Iris pigment epithelial cell (primary cell): ENCODE measurements around the gene RPS6KA2.
"Not testable (repeated sequence)": the region's sequence is repeated elsewhere in the genome, so short reads cannot be mapped to it uniquely, and the experiment has no call there.

Experiments used
- DNase-seq: peaks from one replicate; pipeline ENCODE4 v3.0.0-alpha.2; 2011; ENCODE audit warnings: low read depth

Gene RPS6KA2

DNA sequence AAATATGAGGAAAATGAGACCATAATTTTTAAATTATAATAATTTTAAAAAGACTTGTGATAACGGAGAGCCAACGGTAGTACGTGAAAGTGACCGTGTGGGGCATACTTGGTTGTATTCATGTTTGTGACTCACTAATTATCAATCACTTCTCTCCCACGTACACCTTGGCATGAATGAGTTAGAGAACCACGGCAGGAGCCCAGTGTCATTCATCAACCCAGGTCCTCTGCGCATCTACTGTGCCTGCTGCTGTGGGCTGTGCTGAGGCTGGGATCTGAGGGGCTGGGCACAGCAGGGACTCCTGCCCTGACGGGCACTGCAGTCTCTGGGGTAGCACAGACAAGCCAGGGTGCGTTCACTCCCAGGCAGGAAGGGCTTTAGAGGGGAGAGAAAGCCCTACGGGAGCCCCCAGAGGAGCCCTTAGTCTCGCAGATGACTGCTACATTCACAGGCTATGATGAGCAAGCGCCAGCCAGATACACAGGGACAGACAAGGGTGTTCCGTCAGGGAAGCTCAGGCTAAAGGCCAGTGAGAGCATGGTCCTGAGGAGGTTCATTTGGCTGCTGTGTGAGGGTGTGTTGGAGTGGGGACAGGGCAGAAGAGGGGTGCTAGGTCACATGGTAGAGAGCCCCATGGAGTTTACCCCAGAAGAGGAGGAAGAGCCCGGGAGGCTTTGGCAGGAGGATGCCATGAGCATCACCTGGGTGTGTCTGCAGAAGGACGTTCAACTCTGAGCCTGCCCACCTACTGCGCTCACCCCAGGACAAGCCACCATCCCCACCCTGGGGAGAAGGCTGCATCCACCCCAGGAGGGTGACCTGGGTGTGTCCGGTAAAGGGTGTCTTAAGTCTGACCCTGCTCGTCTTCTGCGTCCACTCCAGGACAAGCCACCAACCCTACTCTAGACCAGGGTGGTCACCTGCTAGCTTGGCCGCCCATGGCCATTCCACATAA is 8.2 kb upstream of the RPS6KA2 start:
- no peak for DNase-seq

DNA sequence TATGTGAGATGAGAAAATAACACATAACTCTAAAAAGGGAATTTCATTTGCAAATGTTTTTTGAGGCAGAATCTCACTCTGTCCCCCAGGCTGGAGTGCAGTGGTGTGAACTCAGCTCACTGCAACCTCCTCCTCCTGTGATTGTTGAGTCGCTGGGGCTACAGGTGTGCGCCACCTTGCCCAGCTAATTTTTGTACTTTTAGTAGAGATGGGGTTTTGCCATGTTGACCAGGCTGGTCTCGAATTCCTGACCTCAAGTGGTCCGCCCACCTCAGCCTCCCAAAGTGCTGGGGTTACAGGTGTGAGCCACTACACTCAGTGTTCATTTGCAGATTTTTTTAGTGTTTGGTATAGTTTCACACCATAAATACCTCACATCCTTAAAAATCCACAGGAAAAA is 7.5 kb upstream of the RPS6KA2 start:
- not testable (repeated sequence) for DNase-seq

GRCh38 chr6:166633732-166634535 is 6.9 kb upstream of the RPS6KA2 start:
- no peak for DNase-seq

DNA sequence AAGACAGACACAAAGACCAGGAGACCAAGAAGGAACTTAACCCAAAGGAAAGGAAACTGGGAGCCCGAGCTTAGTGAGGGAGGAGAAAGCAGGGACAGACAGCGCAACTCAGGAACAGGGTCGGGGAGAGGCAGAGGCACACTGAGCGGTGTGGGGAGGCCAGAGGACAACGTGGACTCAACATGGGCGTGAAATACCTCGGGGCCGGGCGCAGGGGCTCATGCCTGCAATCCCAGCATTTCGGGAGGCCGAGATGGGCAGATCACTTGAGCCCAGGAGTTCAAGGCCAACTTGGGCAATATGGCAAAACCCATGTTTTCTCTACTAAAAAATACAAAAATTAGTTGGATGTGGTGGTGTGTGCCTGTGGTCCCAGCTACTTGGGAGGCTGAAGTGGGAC is 5.7 kb upstream of the RPS6KA2 start:
- DNase-seq, result no peak

GRCh38 chr6:166630462-166630861 is 3.4 kb upstream of the RPS6KA2 start:
- DNase-seq, result no peak

DNA sequence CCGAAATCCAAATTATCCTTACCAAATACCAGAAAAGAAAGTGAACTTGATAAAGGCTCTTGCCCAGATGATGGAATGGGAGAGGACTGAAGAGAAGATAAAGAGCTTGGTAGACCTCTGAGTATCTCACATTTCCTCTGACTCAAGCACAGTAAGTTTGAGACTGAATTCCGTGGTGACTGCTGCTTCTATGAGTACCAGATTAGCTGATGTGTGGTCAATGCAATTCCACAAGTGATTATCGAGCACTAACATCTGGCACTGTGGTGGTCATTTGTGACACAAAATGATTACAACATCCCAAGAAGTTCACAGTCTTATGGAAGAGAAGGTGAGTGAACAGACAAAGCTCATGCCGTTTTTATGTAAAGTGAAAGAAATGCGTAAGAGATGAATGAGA is 2.6 kb upstream of the RPS6KA2 start:
- DNase-seq, result peak; percentile 55

GRCh38 chr6:166627875-166628801 is 1.1 kb upstream of the RPS6KA2 start:
- peak; percentile 73 for DNase-seq

DNA sequence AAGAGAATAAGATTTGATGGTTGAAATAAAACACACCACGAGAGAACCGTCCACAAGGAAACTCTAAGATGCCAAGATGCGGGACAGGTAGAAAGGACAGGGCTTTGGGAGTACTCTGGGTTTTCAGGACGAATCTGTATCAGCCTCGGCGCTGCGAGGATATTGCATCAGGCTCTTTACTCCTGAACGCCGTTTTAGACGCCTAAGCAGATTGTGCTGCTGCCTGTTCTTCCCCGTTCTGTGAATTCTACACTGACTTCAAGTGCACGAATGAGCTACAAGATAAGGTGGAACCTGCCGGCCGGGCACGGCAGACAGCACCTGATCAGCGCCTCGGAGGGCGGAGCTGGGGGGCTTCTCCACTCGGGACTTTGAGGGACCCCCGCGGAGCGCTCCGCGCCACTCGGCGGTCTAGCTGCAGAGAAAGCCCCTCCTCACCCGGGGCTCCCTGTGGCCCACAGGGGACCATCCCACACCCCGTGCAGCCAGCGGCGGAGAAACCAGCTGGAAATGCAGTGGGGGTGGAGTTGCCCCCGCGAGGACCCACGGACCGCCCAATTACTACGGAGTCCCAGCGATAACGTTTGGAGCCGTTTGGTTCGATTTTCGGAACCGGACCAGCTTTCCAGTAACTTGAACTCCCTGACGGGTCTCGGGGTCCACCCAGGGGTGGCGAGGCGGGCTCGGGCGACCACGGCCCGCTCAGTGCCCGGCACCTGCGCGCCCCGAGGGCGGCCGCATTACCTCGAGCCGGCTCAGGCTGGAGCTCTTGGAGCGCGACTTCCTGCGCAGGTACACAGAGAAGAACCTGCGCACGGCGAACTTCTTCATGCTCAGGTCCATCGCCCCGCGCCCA is 646 bp downstream of the RPS6KA2 start:
- DNase-seq, result peak; percentile 59

DNA sequence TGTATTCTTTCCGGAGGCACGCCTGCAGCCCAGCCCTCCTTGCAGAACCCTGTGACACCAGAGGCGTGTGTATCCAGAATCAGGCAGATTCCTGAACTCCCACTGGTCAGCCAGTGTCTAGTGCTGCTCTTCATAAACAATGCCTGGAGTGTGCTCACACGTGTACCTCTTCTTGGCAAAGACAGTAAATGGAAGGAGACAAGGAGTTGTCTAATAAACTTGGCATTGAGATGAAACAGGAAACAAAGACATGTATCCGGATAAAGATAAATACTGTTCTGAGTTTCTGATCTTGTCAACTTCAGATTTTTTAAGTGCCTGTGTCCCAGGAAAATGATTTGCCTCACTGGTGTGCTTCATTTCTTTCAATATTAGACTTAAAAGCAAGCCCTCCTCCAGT is 1.7 kb downstream of the RPS6KA2 start:
- peak; percentile 92 for DNase-seq

DNA sequence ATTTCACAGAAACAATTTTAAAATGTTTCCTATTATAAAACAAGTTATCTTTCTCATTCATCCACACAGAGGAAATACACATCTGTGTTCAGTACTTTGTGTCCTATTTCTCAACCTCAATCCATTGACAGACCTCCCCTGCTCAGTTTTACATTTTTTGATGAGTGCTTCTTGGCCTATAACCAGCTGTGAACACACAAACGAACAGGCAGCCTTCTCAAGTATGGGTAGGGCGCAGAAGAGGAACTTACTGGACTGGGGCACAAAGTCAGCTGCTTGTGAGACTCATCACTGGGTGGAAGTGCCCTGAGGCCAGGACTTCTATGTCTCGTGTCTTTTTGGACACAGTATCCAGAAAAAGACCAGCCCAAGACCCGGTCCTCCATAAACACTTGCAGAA is 2.8 kb downstream of the RPS6KA2 start:
- DNase-seq, result peak; percentile 99

DNA sequence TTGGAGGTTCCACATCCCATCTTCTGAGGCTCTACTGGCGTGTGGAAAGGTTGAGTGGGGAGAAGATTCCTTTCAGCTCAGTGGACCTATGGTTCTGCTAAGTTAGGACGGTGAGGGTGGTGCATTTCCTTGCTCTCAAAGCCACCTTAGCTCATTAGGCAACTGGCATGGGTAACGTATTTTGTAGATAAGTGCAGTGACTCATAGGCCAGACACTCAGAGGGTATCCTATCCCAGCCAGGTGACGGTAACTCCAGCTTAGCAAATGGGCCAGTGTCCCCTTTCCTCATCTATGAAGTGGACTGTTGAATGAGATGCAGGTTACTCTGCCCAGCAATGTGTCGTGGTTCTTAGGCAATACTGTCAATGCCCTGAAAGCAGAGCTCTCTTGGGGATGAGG is 3.7 kb downstream of the RPS6KA2 start:
- peak; percentile 54 for DNase-seq

GRCh38 chr6:166621114-166621540 is 5.9 kb downstream of the RPS6KA2 start:
- no peak for DNase-seq

- DNase-seq, result no peak
These were observed 6.5 kb downstream of the RPS6KA2 start for GRCh38 chr6:166620478-166621113.

- peak; percentile 99 for DNase-seq
These were observed 7.1 kb downstream of the RPS6KA2 start for GRCh38 chr6:166619912-166620311.

GRCh38 chr6:166618866-166619761 is 7.9 kb downstream of the RPS6KA2 start:
- peak; percentile 97 for DNase-seq

GRCh38 chr6:166618251-166618650 is 8.8 kb downstream of the RPS6KA2 start:
- DNase-seq, result no peak

DNA sequence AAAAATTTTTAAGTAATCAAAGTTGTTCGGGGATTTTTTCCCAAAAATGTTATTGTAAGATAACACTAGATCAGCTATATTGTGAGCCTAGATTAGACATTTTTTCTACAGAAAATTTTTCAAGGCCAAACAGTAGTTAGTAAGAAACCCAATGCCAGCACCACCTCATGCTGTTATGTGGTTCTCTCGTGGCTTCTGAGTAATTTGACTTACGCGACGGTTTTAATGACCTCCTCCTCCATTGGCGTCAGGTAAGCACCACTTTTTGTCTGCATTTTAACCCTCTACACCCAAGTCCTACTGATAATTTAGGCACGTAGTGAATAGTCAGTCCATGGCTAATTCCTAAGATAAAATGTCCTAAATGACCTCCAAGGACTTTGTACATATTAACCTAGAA is 9.7 kb downstream of the RPS6KA2 start:
- no peak for DNase-seq

DNA sequence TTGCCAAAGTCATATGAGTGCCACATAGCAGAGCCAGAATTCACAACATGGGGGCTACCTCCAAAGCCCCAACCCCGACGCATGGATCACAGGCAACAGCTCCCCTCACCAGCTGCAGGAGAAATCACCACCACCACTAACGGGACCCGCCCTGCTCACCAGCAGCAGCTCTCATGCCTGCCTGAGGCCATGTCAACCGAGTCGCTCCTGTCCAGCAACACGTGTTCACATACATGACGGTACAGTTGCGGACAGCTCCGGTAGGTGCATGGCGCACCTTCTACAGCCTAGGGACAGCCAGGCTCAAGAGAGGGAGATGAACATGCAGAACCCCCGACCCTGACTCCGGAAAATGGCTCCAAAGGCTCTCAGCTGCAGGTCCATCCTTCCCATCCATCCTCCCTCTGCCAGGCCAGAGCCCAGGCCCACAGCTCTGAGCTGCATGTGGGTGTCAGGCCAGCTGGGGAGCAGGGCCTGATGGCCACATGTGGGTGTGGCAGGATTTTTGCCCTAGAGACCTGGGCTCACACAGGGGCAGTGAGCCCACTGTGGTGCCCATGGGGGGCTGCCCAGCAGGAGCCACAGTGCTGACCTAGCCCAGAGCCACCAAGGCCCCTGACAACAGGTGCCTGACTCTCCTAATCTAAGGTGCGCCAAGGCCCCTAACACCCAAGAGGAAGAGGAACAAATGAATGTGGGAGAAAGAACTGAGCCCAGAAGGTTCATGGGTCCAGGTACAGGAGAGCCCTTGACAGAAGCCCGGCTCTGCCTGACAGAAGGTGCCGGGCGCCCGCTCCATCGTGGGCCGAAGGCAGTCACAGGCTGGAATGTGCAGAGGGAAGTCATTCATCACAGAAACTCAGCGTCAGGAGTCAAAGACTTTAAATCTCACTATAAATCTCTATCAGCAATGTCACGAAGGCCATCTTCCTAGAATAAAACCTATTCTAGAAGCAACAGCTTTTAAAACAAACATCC is 10.5 kb downstream of the RPS6KA2 start:
- DNase-seq, result no peak
